ENCODE data around the gene GPAM. TPM values are rescaled to one million over a fixed set of nuclear protein-coding genes. Genes with fewer than 3 reads are reported as not detected.

Gene GPAM
- polyA plus RNA-seq, 1 of the 3 experiments (the other 2 are of a cell fraction), result 2.1 TPM

DNA sequence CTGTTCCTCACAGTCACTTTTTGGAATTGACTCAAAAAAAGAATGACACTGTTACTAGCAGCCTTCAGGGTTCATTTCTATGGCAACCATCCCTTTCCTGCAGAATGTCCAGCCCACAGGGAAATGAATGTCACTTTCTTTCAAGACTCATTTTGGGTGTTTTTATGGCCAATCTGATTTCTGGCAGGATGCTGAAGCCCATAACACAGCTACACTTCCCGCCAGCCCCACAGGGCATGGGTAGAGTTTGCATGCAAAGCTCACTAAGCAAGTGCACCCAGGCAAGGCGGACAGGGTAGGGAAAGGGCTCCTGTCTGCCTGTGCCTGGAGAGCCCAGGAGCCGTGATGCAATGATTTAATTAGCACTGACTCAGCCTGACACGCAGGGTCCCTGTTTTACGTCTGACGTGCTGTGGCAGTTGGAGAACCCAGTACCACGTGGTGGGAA lies 26.1 kb upstream of the GPAM start (continued):
- TF ChIP-seq ZBTB33 (IDR thresholded peaks at IDR 0.05; ENCODE audit: borderline replicate concordance, low read depth), result no peak
- TF ChIP-seq GATA2 (CRISPR knock-in tag; IDR thresholded peaks at IDR 0.05), result peak; percentile 54
- TF ChIP-seq FOSL2 (IDR thresholded peaks at IDR 0.05; ENCODE audit: borderline replicate concordance, low read depth), result no peak
- peak in 1 of 2 experiments; percentile 70; a peak in 2 of 4 replicates for TF ChIP-seq EP300 (IDR thresholded peaks at IDR 0.05; ENCODE audit: borderline replicate concordance in 1 of 2, low read depth in 1 of 2, low read length in 1 of 2)
- TF ChIP-seq, protein P1, sequence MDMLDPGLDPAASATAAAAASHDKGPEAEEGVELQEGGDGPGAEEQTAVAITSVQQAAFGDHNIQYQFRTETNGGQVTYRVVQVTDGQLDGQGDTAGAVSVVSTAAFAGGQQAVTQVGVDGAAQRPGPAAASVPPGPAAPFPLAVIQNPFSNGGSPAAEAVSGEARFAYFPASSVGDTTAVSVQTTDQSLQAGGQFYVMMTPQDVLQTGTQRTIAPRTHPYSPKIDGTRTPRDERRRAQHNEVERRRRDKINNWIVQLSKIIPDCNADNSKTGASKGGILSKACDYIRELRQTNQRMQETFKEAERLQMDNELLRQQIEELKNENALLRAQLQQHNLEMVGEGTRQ (IDR thresholded peaks at IDR 0.05; ENCODE audit: borderline replicate concordance, low read depth, low read length), result 0 out of 2 replicates have a peak, but pooled peaks have one; percentile 46
- TF ChIP-seq POLR2AphosphoS5 (IDR thresholded peaks at IDR 0.05; ENCODE audit: low read depth, low read length), result no peak
- TF ChIP-seq TAF1 (IDR thresholded peaks at IDR 0.05; ENCODE audit: borderline replicate concordance, low read depth, low read length), result no peak
- TF ChIP-seq GABPA (IDR thresholded peaks at IDR 0.05; ENCODE audit: low read depth), result no peak
- TF ChIP-seq MXI1 (IDR thresholded peaks at IDR 0.05; ENCODE audit: low read depth, low read length), result peak; percentile 95
- TF ChIP-seq ELF1 (IDR thresholded peaks at IDR 0.05), result no peak
- no peak for TF ChIP-seq TEAD4 (IDR thresholded peaks at IDR 0.05; ENCODE audit: borderline replicate concordance, insufficient read depth)
- TF ChIP-seq RCOR1 (IDR thresholded peaks at IDR 0.05; ENCODE audit: low read length), result peak; percentile 40
- no peak for TF ChIP-seq RFX5 (IDR thresholded peaks at IDR 0.05; ENCODE audit: low read length)
- TF ChIP-seq, protein P2, sequence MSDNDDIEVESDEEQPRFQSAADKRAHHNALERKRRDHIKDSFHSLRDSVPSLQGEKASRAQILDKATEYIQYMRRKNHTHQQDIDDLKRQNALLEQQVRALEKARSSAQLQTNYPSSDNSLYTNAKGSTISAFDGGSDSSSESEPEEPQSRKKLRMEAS (IDR thresholded peaks at IDR 0.05; ENCODE audit: low read depth), result no peak
- TF ChIP-seq NRF1 (IDR thresholded peaks at IDR 0.05; ENCODE audit: low read depth, low read length), result no peak
- TF ChIP-seq RXRA (IDR thresholded peaks at IDR 0.05; ENCODE audit: borderline replicate concordance, low read depth), result no peak
- TF ChIP-seq, protein P3, sequence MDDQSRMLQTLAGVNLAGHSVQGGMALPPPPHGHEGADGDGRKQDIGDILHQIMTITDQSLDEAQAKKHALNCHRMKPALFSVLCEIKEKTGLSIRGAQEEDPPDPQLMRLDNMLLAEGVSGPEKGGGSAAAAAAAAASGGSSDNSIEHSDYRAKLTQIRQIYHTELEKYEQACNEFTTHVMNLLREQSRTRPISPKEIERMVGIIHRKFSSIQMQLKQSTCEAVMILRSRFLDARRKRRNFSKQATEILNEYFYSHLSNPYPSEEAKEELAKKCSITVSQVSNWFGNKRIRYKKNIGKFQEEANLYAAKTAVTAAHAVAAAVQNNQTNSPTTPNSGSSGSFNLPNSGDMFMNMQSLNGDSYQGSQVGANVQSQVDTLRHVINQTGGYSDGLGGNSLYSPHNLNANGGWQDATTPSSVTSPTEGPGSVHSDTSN (IDR thresholded peaks at IDR 0.05), result no peak

DNA sequence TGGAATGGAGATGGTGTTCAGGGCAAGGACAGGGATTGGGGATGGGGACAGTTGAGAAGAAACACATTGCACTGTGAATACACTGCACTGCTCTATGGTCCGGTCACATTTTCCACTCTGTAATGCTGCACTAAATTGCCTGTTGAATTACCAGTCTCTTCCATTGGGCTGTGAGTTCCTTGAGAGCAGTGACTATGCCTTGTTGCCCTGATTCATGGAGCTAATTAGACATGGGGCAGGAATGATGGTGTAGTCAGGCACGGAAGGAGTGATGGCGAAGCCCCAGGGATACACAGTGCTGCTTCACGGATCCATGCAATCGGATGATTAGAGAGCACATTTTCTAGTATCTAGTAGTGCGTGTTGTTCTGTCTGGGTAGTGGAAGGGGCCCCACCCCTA lies 25.4 kb upstream of the GPAM start:
- no peaks in the 10 kb centered on the region for H3K27me3 ChIP-seq (ENCODE audit: insufficient read depth)
- ChIA-PET POLR2A (interaction anchor here (1.9 to 2.3 kb wide), 2 partner anchors 8 to 26 kb away, joined by 7 read pairs; partner anchors contain the start of gene GPAM), CTCF (interaction anchor here (0.9 to 1.5 kb wide), 4 partner anchors 9 to 99 kb away, joined by 3 to 4 read pairs (median 4); no protein-coding TSS in a partner anchor)
- no peak overlapping the region for H3K9ac ChIP-seq
- H3K9me2 ChIP-seq, result no peaks in the 10 kb centered on the region
- H2AFZ ChIP-seq (ENCODE audit: low read depth), result no peak overlapping the region
- TF ChIP-seq TCF12 (IDR thresholded peaks at IDR 0.05) (no peak), CHD2 (IDR thresholded peaks at IDR 0.05; ENCODE audit: low read length, partially characterized antibody) (no peak), FOXM1 (IDR thresholded peaks at IDR 0.05; ENCODE audit: low read depth) (no peak), ELF1 (IDR thresholded peaks at IDR 0.05) (no peak), FOSL2 (IDR thresholded peaks at IDR 0.05; ENCODE audit: borderline replicate concordance, low read depth) (no peak), RCOR1 (IDR thresholded peaks at IDR 0.05; ENCODE audit: low read length) (no peak), NFIC (IDR thresholded peaks at IDR 0.05; ENCODE audit: borderline replicate concordance) (no peak), GABPA (IDR thresholded peaks at IDR 0.05; ENCODE audit: low read depth) (no peak), RXRA (IDR thresholded peaks at IDR 0.05; ENCODE audit: borderline replicate concordance, low read depth) (no peak), MXI1 (IDR thresholded peaks at IDR 0.05; ENCODE audit: low read depth, low read length) (no peak), RFX5 (IDR thresholded peaks at IDR 0.05; ENCODE audit: low read length) (no peak), SIN3A (IDR thresholded peaks at IDR 0.05; ENCODE audit: borderline replicate concordance, low read depth, low read length) (no peak)
- DNase-seq, result no peak
- no peaks in the 10 kb centered on the region for H3K9me3 ChIP-seq
- H4K20me1 ChIP-seq (ENCODE audit: insufficient read depth), result no peaks in the 10 kb centered on the region
- peak overlapping the region in 1 of 2 experiments; percentile 99; a peak in 3 of 4 replicates for H3K27ac ChIP-seq (ENCODE audit: low read depth in 2 of 2, low read length in 1 of 2)
- no peak overlapping the region for H3K4me2 ChIP-seq
- no peaks in the 10 kb centered on the region for H3F3A ChIP-seq (replicated peaks; ENCODE audit: insufficient read depth)
- no peak overlapping the region; a peak in 1 of 4 replicates for H3K4me3 ChIP-seq (ENCODE audit: low read depth in 2 of 2, low read length in 1 of 2)
- H3K36me3 ChIP-seq (replicated peaks in 1 of 2; ENCODE audit: control insufficient read depth in 1 of 2, insufficient read depth in 2 of 2, low read length in 1 of 2), result no peaks in the 10 kb centered on the region
- 35% methylated on average over 6 of the region's 6 CpGs for WGBS (ENCODE audit: low lambda C conversion rate)
- H3K79me2 ChIP-seq (ENCODE audit: insufficient read depth), result no peaks in the 10 kb centered on the region
- peaks cover 0 to 62% of the 10 kb centered on the region in 2 experiments; a peak in 2 of 4 replicates for H3K4me1 ChIP-seq (ENCODE audit: control insufficient read depth in 1 of 2, insufficient read depth in 2 of 2, low read depth in 1 of 2, low read length in 1 of 2)

All from SK-N-SH (cell line).